Gastroesophageal sphincter (tissue), 4 donors: ENCODE measurements around the gene RAP1GAP. TPM values are rescaled to one million over a fixed set of nuclear protein-coding genes. Genes with fewer than 3 reads are reported as not detected.

Experiments
- ATAC-seq: fragments of 150-250 bp; one replicate; pipeline ENCODE4 v1.9.1; 2016; ENCODE audit warnings: mild to moderate bottlenecking, moderate library complexity
- H3K27ac ChIP-seq, 4 donors: fragments of 200-600 bp; sonication (generic) in 3 of 4; 1 replicate in 3 of 4; 2 replicates in 1 of 4; pipeline ENCODE4 v1.5.1; 2016 to 2019
- H3K27me3 ChIP-seq: fragments of 200-600 bp; sonication (generic); one replicate; pipeline ENCODE4 v1.5.1; 2019
- H3K36me3 ChIP-seq, 2 donors: fragments of 200-600 bp; sonication (generic); one replicate each; pipeline ENCODE4 v1.5.1; 2019; ENCODE audit warnings: control low read depth in 1 of 2
- H3K4me1 ChIP-seq, 3 donors: fragments of 200-600 bp; sonication (generic); 1 replicate in 2 of 3; 2 replicates in 1 of 3; pipeline ENCODE4 v1.5.1; 2016 to 2019; ENCODE audit warnings: control low read depth in 2 of 3
- H3K4me3 ChIP-seq, 2 donors: fragments of 200-600 bp; sonication (generic); one replicate each; pipeline ENCODE4 v1.5.1; 2019; ENCODE audit warnings: mild to moderate bottlenecking in 1 of 2, moderate library complexity in 1 of 2
- H3K9me3 ChIP-seq, 3 donors: fragments of 200-600 bp; sonication (generic); one replicate each; pipeline ENCODE4 v1.5.1; 2017 to 2019; ENCODE audit warnings: control low read depth in 2 of 3
- CTCF ChIP-seq, 4 experiments: fragments of 200-600 bp in 2 of 4; fragments of 450-650 bp in 2 of 4; sonication (generic) in 1 of 4; IDR thresholded peaks; one replicate each; pipeline ENCODE4 v1.5.1; 2017 to 2019; ENCODE audit warnings: antibody characterized with exemption in 4 of 4, mild to moderate bottlenecking in 2 of 4, moderate library complexity in 2 of 4
- EP300 ChIP-seq: sonication (generic); formaldehyde crosslinking; IDR thresholded peaks from one replicate; pipeline ENCODE4 v1.6.1; 2017; ENCODE audit warnings: antibody characterized with exemption, mild to moderate bottlenecking
- POLR2A ChIP-seq, 2 donors: fragments of 450-650 bp; IDR thresholded peaks; one replicate each; pipeline ENCODE4 v1.6.1; 2017; ENCODE audit warnings: antibody characterized with exemption in 2 of 2, mild to moderate bottlenecking in 2 of 2, moderate library complexity in 1 of 2
- POLR2AphosphoS5 ChIP-seq: sonication (generic); formaldehyde crosslinking; IDR thresholded peaks from one replicate; pipeline ENCODE4 v1.6.1; 2017; ENCODE audit warnings: antibody characterized with exemption
- WGBS, 2 donors: methylation state at CpG; one replicate each; pipeline ENCODE4 v1.1.5; 2018; ENCODE audit warnings: low coverage in 1 of 2; 5-methylcytosine and 5-hydroxymethylcytosine counted together
- total RNA-seq, 4 donors: library from RNA; depleted of rRNA; stranded (reverse); fragments of >200 nt; gene quantifications; one replicate each; pipeline ENCODE4 v1.1.0, GENCODE V29; 2016

The RAP1GAP gene
- total RNA-seq, 4 donors from 2014 or later, result 0.12 to 2.3 TPM; not detected in 2

GRCh38 chr1:21648352-21648730 lies 20.8 kb downstream of the RAP1GAP start:
- TF ChIP-seq EP300 (no peak), POLR2A (IDR thresholded peaks at IDR 0.05) (no peak), CTCF (IDR thresholded peaks at IDR 0.05) (no peak), POLR2AphosphoS5 (no peak)
- no peak overlapping the region for H3K4me3 ChIP-seq
- no peaks in the 10 kb centered on the region for H3K36me3 ChIP-seq
- peaks cover 0 to 22% (median 8%) of the 10 kb centered on the region in 3 donors for H3K4me1 ChIP-seq
- H3K9me3 ChIP-seq, result no peaks in the 10 kb centered on the region
- H3K27me3 ChIP-seq, result peaks cover 83% of the 10 kb centered on the region
- H3K27ac ChIP-seq, result no peak overlapping the region
- 67 to 100% methylated on average over 1 to 3 of the region's 4 CpGs for WGBS, 2 donors
- ATAC-seq, result no peak

GRCh38 chr1:21647431-21648351 lies 21.5 kb downstream of the RAP1GAP start:
- no peak overlapping the region for H3K27ac ChIP-seq
- 60 to 61% methylated on average over 5 to 6 of the region's 19 CpGs for WGBS, 2 donors
- TF ChIP-seq POLR2A (IDR thresholded peaks at IDR 0.05) (no peak), CTCF (IDR thresholded peaks at IDR 0.05) (no peak), EP300 (no peak), POLR2AphosphoS5 (no peak)
- H3K4me1 ChIP-seq, result peaks cover 0 to 22% (median 8%) of the 10 kb centered on the region in 3 donors
- no peaks in the 10 kb centered on the region for H3K9me3 ChIP-seq
- H3K4me3 ChIP-seq, result no peak overlapping the region
- no peak for ATAC-seq
- peaks cover 87% of the 10 kb centered on the region for H3K27me3 ChIP-seq
- no peaks in the 10 kb centered on the region for H3K36me3 ChIP-seq

- Histone ChIP-seq H3K27me3 (peaks cover 86% of the 10 kb centered on the region), H3K9me3 (no peaks in the 10 kb centered on the region), H3K27ac (no peak overlapping the region), H3K4me3 (no peak overlapping the region), H3K36me3 (no peaks in the 10 kb centered on the region), H3K4me1 (peaks cover 0 to 4% (median 0%) of the 10 kb centered on the region in 3 donors)
- WGBS, 2 donors, result 81% methylated on average over 3 of the region's 5 CpGs; no CpG with 5 or more reads in 1 of the 2 donors
- no peak for ATAC-seq
- TF ChIP-seq POLR2A (IDR thresholded peaks at IDR 0.05) (no peak), EP300 (no peak), CTCF (IDR thresholded peaks at IDR 0.05) (no peak), POLR2AphosphoS5 (no peak)
These were observed 23.6 kb downstream of the RAP1GAP start for GRCh38 chr1:21645550-21645949.

- 67 to 92% methylated on average over 3 to 4 of the region's 5 CpGs for WGBS, 2 donors
- no peak for ATAC-seq
These were observed 24.3 kb downstream of the RAP1GAP start for GRCh38 chr1:21644906-21645305.

More at GRCh38 chr1:21644906-21645305, 24.3 kb downstream of the RAP1GAP start:
- no peak overlapping the region for H3K27ac ChIP-seq
- no peak for TF ChIP-seq POLR2AphosphoS5
- no peak for TF ChIP-seq CTCF (IDR thresholded peaks at IDR 0.05)
- no peak for TF ChIP-seq EP300
- TF ChIP-seq POLR2A (IDR thresholded peaks at IDR 0.05), result no peak
- peaks cover 82% of the 10 kb centered on the region for H3K27me3 ChIP-seq
- H3K4me1 ChIP-seq, result no peaks in the 10 kb centered on the region
- no peak overlapping the region for H3K4me3 ChIP-seq
- H3K36me3 ChIP-seq, result no peaks in the 10 kb centered on the region
- no peaks in the 10 kb centered on the region for H3K9me3 ChIP-seq
